Adipose tissue (tissue), 3 donors: ENCODE results near the gene ECE1. TPM values are rescaled to one million over a fixed set of nuclear protein-coding genes. Genes with fewer than 3 reads are reported as not detected.
"Not testable (repeated sequence)": the region's sequence is repeated elsewhere in the genome, so short reads cannot be mapped to it uniquely, and the experiment has no call there.

Source experiments
- H3K27ac ChIP-seq: one replicate; pipeline ENCODE4 v1.5.1; 2013; ENCODE audit warnings: low read depth, low read length
- WGBS, 3 donors: extraction: QIAGEN DNeasy Blood & Tissue Kit; methylation state at CpG; one replicate each; pipeline ENCODE4 v1.1.7; 2013; 5-methylcytosine and 5-hydroxymethylcytosine counted together
- polyA plus RNA-seq, 3 donors: library from polyadenylated mRNA; stranded (reverse); fragments of 200-250 nt; gene quantifications; one replicate each; pipeline ENCODE4 v1.2.3, GENCODE V29; 2013
- donor health status: healthy with polysubstance abuse.
- donor health status: Bipolar disorder and iron deficiency.
- donor health status: healthy.

Gene ECE1
- polyA plus RNA-seq, 3 donors: 63.8 to 110 (median 65.3) TPM

GRCh38 chr1:21182181-21182731 lies 108.0 kb downstream of the ECE1 start:
- H3K27ac ChIP-seq: no peak overlapping the region
- 80 to 91% (median 83%) methylated on average over 7 of the region's 7 CpGs for WGBS, 3 donors

GRCh38 chr1:21178271-21178670 lies 112.0 kb downstream of the ECE1 start:
- H3K27ac ChIP-seq: not testable (repeated sequence)
- WGBS, 3 donors: 96 to 97% (median 97%) methylated on average over 16 of the region's 16 CpGs

DNA sequence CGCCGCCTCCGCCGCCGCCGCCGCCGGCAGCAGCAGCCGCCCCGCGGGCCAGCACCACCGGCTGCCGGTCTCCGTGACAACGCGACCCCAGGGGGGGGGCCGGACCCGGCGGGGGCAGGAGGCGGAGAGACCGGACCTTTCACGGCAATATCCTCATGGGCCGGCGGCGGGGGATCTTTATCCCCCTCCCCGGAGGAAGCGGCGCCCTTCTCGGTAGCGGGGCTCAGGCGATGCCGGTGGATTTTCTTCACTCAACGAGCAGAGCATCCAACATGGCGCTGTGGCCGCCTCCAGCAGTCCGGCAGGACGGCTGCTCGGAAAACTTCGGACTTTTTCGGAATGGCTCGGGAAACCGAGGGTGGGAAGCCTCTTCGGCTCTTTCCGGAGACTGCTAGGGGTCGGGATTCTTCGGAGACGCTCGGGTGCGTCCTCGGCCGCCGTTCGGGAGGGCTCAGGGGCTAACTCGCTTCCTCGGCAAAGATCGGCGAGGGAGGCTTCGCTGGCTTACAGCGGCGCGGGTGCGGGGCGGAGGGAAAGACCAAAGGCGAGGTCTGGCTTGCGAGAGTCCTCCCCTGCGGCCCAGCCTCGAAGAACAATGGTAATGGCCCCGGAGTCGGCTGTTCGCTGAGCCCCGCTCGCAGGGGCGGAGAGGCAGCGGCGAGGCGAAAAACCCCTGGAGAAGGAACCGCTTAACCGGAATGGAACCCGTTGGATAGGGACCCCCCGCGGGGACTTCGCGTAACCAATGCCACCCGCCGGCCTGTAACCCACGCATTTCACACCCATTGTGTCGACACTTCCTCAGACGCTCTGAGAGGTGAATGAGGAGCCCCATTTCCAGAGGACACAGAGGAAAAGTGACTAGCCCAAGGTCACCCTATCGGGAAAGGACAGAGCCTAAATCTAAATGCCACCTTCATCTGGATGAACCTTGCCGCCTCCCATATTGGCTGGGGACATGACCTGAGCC lies 113.4 kb downstream of the ECE1 start, which contains the start of gene EIF4G3:
EIF4G3 (minus strand) TSS at position 312 of the 970 bp plus-strand sequence. CDS start 174,155 bp downstream, outside the sequence.
- H3K27ac ChIP-seq: peak within 1 kb of the TSS; percentile 74
- WGBS, 3 donors: 1 to 3% (median 3%) methylated on average over 70 to 81 of the region's 90 CpGs

- 0 to 1% (median 1%) methylated on average over 31 to 62 of the region's 69 CpGs for whole genome bisulfite sequencing, 3 donors
- H3K27ac ChIP-seq: peak overlapping the region; percentile 74
These were observed 114.3 kb downstream of the ECE1 start for GRCh38 chr1:21175670-21176581.

- WGBS, 3 donors: 1% methylated on average over 6 of the region's 6 CpGs
- peak overlapping the region; percentile 74 for H3K27ac ChIP-seq
These were observed 115.0 kb downstream of the ECE1 start for GRCh38 chr1:21175324-21175669.

- no peak overlapping the region for H3K27ac ChIP-seq
- WGBS, 3 donors: 8 to 24% (median 19%) methylated on average over 12 of the region's 12 CpGs
These were observed 115.5 kb downstream of the ECE1 start for GRCh38 chr1:21174654-21175323.

- no peak overlapping the region for H3K27ac ChIP-seq
- 45 to 60% (median 52%) methylated on average over 2 of the region's 2 CpGs for WGBS, 3 donors
These were observed 116.0 kb downstream of the ECE1 start for GRCh38 chr1:21174230-21174629.

- H3K27ac ChIP-seq: not testable (repeated sequence)
- WGBS, 3 donors: 87 to 93% (median 92%) methylated on average over 11 to 12 of the region's 12 CpGs
These were observed 117.2 kb downstream of the ECE1 start for GRCh38 chr1:21173096-21173495.

DNA sequence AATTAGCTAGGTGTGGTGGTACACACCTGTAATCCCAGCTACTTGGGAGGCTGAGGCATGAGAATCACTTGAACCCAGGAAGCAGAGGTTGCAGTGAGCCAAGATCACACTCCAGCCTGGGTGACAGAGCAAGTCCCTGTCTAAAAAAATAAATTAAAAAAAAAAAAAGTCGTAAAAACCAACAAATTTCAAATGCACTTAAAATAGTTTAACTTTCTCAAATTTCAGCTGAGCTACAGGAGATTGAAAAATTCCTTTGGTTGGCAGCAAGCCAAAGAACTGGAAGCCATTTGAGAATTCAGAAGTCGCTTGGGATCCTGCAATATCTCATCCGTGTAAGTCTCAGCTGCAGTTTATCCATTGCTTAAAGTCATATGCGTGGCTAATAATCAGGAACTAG lies 119.4 kb downstream of the ECE1 start:
- H3K27ac ChIP-seq: not testable (repeated sequence)
- 32 to 48% (median 42%) methylated on average over 3 to 4 of the region's 4 CpGs for WGBS, 3 donors

- WGBS, 3 donors: 95 to 99% (median 97%) methylated on average over 2 of the region's 2 CpGs
- H3K27ac ChIP-seq: no peak overlapping the region
These were observed 121.8 kb downstream of the ECE1 start for GRCh38 chr1:21168444-21168843.

Other genes with a start within 250 kb of the ECE1 start
- gene EIF4G3, start 113.6 kb downstream of the ECE1 start, polyA plus RNA-seq: 10 to 100 TPM in 2 of 3 donors, 1 to 10 TPM in 1; 5.4 to 24.1 (median 19.0) TPM
- 1 to 10 TPM; 1.8 to 5.0 (median 2.1) TPM for gene NBPF3, start 149.7 kb upstream of the ECE1 start, polyA plus RNA-seq
- gene ALPL, start 219.0 kb upstream of the ECE1 start, polyA plus RNA-seq: 10 to 100 TPM in 2 of 3 donors, 1 to 10 TPM in 1; 2.8 to 51.4 (median 29.6) TPM